Liver (tissue), 9 donors: ENCODE data around the gene DOCK1. TPM values are rescaled to one million over a fixed set of nuclear protein-coding genes. Genes with fewer than 3 reads are reported as not detected.

Experiments used
- DNase-seq: peaks from one replicate; pipeline ENCODE4 v3.0.0-alpha.2; 2017; ENCODE audit warnings: low spot score
- H3K27ac ChIP-seq, 2 donors: one replicate each; pipeline ENCODE4 v1.7.0; 2013; ENCODE audit warnings: inconsistent platforms in 2 of 2, low read length in 2 of 2, control low read depth in 1 of 2, low read depth in 1 of 2, mild to moderate bottlenecking in 1 of 2
- H3K27me3 ChIP-seq, 4 donors: one replicate each; pipeline versions ENCODE4 v1.6.1 to v1.7.0; 2013; ENCODE audit warnings: low read length in 3 of 4, inconsistent platforms in 1 of 4, mild to moderate bottlenecking in 1 of 4, moderate library complexity in 1 of 4; ENCODE audit not compliant: control insufficient read depth in 4 of 4, insufficient read depth in 4 of 4
- H3K36me3 ChIP-seq, 4 donors: one replicate each; pipeline versions ENCODE4 v1.6.1 to v1.7.0; 2013; ENCODE audit warnings: low read length in 3 of 4, mild to moderate bottlenecking in 3 of 4, low read depth in 1 of 4, moderate library complexity in 1 of 4; ENCODE audit not compliant: control insufficient read depth in 4 of 4, insufficient read depth in 3 of 4
- H3K4me1 ChIP-seq, 4 donors: one replicate each; pipeline versions ENCODE4 v1.6.1 to v1.7.0; 2013; ENCODE audit warnings: low read length in 3 of 4, mild to moderate bottlenecking in 3 of 4, moderate library complexity in 1 of 4; ENCODE audit not compliant: control insufficient read depth in 4 of 4, insufficient read depth in 4 of 4
- H3K4me3 ChIP-seq, 3 donors: one replicate each; pipeline versions ENCODE4 v1.6.1 to v1.7.0; 2013; ENCODE audit warnings: low read length in 3 of 3, control low read depth in 1 of 3, low read depth in 1 of 3, mild to moderate bottlenecking in 1 of 3
- H3K9ac ChIP-seq, 2 donors: one replicate each; pipeline ENCODE4 v1.7.0; 2013; ENCODE audit warnings: low read length in 2 of 2, mild to moderate bottlenecking in 2 of 2, moderate library complexity in 2 of 2, control low read depth in 1 of 2, low read depth in 1 of 2
- H3K9me3 ChIP-seq, 4 donors: one replicate each; pipeline versions ENCODE4 v1.6.1 to v1.7.0; 2013; ENCODE audit warnings: low read length in 3 of 4; ENCODE audit not compliant: control insufficient read depth in 4 of 4
- EGR1 ChIP-seq, 2 donors: IDR thresholded peaks; 2 replicates each; pipeline ENCODE4 v1.6.1; 2016 to 2018; ENCODE audit warnings: antibody characterized with exemption in 2 of 2, low read depth in 2 of 2
- FOXA1 ChIP-seq: IDR thresholded peaks from 2 replicates; pipeline ENCODE4 v1.6.1; 2016; ENCODE audit warnings: antibody characterized with exemption
- GABPA ChIP-seq, 2 donors: IDR thresholded peaks in 1 of 2; conservative IDR thresholded peaks in 1 of 2; 2 replicates each; pipeline ENCODE4 v1.6.1; 2016; ENCODE audit warnings: antibody characterized with exemption in 2 of 2, mild to moderate bottlenecking in 1 of 2, moderate library complexity in 1 of 2
- HNF4A ChIP-seq, 2 donors: conservative IDR thresholded peaks; 2 replicates each; pipeline ENCODE4 v1.6.1; 2016; ENCODE audit warnings: antibody characterized with exemption in 2 of 2, mild to moderate bottlenecking in 2 of 2
- HNF4G ChIP-seq: IDR thresholded peaks from 2 replicates; pipeline ENCODE4 v1.6.1; 2016; ENCODE audit warnings: antibody characterized with exemption
- JUND ChIP-seq, 2 donors: IDR thresholded peaks; 2 replicates each; pipeline ENCODE4 v1.6.1; 2016; ENCODE audit warnings: antibody characterized with exemption in 2 of 2
- NR2F2 ChIP-seq: IDR thresholded peaks from 2 replicates; pipeline ENCODE4 v1.6.1; 2016; ENCODE audit warnings: antibody characterized with exemption
- RAD21 ChIP-seq, 2 donors: IDR thresholded peaks; 2 replicates each; pipeline ENCODE4 v1.6.1; 2016; ENCODE audit warnings: antibody characterized with exemption in 2 of 2, mild to moderate bottlenecking in 2 of 2
- SP1 ChIP-seq: IDR thresholded peaks from 2 replicates; pipeline ENCODE4 v1.6.1; 2018; ENCODE audit warnings: antibody characterized with exemption, mild to moderate bottlenecking
- YY1 ChIP-seq: IDR thresholded peaks from 2 replicates; pipeline ENCODE4 v1.6.1; 2016; ENCODE audit warnings: antibody characterized with exemption, mild to moderate bottlenecking
- WGBS: extraction: QIAGEN DNeasy Blood & Tissue Kit; methylation state at CpG from one replicate; pipeline ENCODE4 v1.1.7; 2013; 5-methylcytosine and 5-hydroxymethylcytosine counted together
- polyA plus RNA-seq, 2 donors: library from polyadenylated mRNA; stranded (reverse) in 1 of 2; unstranded in 1 of 2; fragments of 200-250 nt in 1 of 2; fragments of >200 nt in 1 of 2; fragmentation: Nextera tagmentation in 1 of 2; extraction: Ambion mirVana in 1 of 2; gene quantifications; one replicate each; pipeline versions ENCODE4 v1.2.1 to v1.2.3, GENCODE V29; 2013 to 2015
- total RNA-seq, 2 donors: library from RNA; depleted of rRNA; stranded (reverse); fragments of >200 nt; gene quantifications; one replicate each; pipeline ENCODE4 v1.2.3, GENCODE V29; 2014
- TF ChIP-seq, protein P1 (sequence below): IDR thresholded peaks from 2 replicates; pipeline ENCODE4 v1.6.1; 2016; ENCODE audit warnings: antibody characterized with exemption, mild to moderate bottlenecking
- TF ChIP-seq, protein P2 (sequence below): IDR thresholded peaks from 2 replicates; pipeline ENCODE4 v1.6.1; 2016; ENCODE audit warnings: antibody characterized with exemption
- TF ChIP-seq, protein P3 (sequence below): IDR thresholded peaks from 2 replicates; pipeline ENCODE4 v1.6.1; 2016; ENCODE audit warnings: antibody characterized with exemption
- TF ChIP-seq, protein P4 (sequence below): IDR thresholded peaks from 2 replicates; pipeline ENCODE4 v1.6.1; 2016; ENCODE audit warnings: antibody characterized with exemption
- donor health status: healthy.
- donor health status: healthy.
- donor health status: healthy.
- donor health status: healthy.
- donor health status: healthy.

The DOCK1 gene
- total and polyA plus RNA-seq, 4 donors: 3.8 to 28.8 (median 9.1) TPM

DNA sequence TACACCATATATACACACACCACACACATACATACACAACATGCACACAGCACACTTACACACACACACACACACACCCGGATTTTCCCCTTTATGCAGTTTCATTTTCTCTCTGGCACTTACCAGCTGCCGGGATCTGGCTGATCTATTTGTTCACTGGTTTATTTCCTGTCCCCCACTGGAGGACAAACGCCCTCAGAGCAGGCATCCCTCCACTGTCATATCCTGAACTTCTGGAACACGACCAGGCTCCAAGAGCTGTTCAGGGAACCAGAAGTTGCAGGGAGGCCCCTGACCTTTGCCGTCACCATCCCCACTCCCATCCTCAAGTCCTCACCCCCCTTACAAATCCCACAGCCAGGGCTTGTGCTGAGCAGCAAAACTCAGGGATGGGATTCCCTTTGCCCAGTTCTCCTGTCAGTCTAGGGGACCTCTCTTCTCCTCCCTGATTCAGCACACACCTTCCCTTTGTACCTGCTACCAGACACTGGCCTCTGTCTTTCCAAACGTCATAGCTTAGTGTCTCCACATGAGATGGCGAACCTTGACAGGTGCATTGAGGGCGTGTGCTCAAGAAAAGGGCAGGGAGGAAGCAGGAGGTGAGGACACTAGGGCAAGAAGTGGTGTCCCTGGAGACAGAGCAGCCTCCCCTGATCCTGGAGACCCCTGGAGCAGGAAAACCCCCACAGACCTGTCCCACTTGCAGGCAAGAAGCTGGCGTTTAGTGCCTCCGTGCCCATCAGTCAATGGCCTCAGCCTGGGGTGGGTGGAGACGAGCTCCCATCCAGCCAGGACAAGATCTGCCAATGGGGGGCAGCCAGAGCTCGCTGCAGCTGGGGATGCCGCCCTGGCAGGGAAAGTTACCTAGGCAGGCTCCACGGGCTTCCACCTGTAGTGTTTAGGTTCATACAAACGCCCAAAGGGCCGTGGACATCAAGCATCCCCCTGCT, 12.7 kb upstream of the DOCK1 start:
- H3K27me3 ChIP-seq: peaks cover 0 to 3% (median 0%) of the 10 kb centered on the region in 4 donors
- WGBS: 70% methylated on average over 16 of the region's 16 CpGs
- no peaks in the 10 kb centered on the region for H3K4me1 ChIP-seq
- H3K27ac ChIP-seq: no peak overlapping the region
- no peaks in the 10 kb centered on the region for H3K36me3 ChIP-seq
- TF ChIP-seq GABPA (IDR thresholded peaks at IDR 0.05 in 1 of 2, conservative IDR thresholded peaks at IDR 0.05 in 1 of 2) (no peak), RAD21 (IDR thresholded peaks at IDR 0.05) (no peak), EGR1 (IDR thresholded peaks at IDR 0.05; ENCODE audit: low read depth in 2 of 2) (no peak), JUND (IDR thresholded peaks at IDR 0.05) (no peak), NR2F2 (peak; percentile 21), YY1 (no peak)
- TF ChIP-seq, protein P1, sequence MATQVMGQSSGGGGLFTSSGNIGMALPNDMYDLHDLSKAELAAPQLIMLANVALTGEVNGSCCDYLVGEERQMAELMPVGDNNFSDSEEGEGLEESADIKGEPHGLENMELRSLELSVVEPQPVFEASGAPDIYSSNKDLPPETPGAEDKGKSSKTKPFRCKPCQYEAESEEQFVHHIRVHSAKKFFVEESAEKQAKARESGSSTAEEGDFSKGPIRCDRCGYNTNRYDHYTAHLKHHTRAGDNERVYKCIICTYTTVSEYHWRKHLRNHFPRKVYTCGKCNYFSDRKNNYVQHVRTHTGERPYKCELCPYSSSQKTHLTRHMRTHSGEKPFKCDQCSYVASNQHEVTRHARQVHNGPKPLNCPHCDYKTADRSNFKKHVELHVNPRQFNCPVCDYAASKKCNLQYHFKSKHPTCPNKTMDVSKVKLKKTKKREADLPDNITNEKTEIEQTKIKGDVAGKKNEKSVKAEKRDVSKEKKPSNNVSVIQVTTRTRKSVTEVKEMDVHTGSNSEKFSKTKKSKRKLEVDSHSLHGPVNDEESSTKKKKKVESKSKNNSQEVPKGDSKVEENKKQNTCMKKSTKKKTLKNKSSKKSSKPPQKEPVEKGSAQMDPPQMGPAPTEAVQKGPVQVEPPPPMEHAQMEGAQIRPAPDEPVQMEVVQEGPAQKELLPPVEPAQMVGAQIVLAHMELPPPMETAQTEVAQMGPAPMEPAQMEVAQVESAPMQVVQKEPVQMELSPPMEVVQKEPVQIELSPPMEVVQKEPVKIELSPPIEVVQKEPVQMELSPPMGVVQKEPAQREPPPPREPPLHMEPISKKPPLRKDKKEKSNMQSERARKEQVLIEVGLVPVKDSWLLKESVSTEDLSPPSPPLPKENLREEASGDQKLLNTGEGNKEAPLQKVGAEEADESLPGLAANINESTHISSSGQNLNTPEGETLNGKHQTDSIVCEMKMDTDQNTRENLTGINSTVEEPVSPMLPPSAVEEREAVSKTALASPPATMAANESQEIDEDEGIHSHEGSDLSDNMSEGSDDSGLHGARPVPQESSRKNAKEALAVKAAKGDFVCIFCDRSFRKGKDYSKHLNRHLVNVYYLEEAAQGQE: no peak
- TF ChIP-seq, protein P2, sequence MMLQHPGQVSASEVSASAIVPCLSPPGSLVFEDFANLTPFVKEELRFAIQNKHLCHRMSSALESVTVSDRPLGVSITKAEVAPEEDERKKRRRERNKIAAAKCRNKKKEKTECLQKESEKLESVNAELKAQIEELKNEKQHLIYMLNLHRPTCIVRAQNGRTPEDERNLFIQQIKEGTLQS: no peak
- H3K4me3 ChIP-seq: no peak overlapping the region
- no peaks in the 10 kb centered on the region for H3K9me3 ChIP-seq
- DNase-seq: no peak
- H3K9ac ChIP-seq: no peak overlapping the region

DNA sequence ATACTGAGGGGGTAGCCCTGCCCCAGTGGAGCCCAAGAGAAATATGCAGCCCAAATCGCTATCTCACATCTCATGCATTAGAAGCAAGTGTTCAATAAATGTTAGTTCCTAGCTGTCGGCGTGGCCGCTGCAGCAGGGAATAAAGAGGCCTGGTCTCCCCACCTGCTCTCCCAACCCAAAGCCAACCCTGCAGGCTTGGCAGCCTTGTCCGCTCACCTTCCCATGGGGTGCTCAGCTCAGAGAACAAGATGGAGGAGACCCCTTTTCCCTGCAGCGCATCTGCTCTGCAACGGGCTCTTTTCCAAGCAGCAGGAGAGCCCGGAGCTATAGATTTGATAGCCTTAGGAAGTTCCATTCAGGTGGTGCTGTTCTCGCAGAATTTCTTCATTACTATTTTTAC, 12.0 kb upstream of the DOCK1 start:
- Histone ChIP-seq H3K27ac (no peak overlapping the region), H3K4me3 (no peak overlapping the region), H3K4me1 (no peaks in the 10 kb centered on the region), H3K36me3 (no peaks in the 10 kb centered on the region), H3K27me3 (peaks cover 0 to 3% (median 0%) of the 10 kb centered on the region in 4 donors), H3K9me3 (peaks cover 0 to 3% (median 0%) of the 10 kb centered on the region in 4 donors), H3K9ac (no peak overlapping the region)
- 91% methylated on average over 9 of the region's 9 CpGs for WGBS
- TF ChIP-seq SP1 (no peak), FOXA1 (no peak), NR2F2 (no peak), HNF4A (conservative IDR thresholded peaks at IDR 0.05) (no peak), HNF4G (no peak)
- TF ChIP-seq, protein P3, sequence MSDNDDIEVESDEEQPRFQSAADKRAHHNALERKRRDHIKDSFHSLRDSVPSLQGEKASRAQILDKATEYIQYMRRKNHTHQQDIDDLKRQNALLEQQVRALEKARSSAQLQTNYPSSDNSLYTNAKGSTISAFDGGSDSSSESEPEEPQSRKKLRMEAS: no peak
- TF ChIP-seq, protein P4, sequence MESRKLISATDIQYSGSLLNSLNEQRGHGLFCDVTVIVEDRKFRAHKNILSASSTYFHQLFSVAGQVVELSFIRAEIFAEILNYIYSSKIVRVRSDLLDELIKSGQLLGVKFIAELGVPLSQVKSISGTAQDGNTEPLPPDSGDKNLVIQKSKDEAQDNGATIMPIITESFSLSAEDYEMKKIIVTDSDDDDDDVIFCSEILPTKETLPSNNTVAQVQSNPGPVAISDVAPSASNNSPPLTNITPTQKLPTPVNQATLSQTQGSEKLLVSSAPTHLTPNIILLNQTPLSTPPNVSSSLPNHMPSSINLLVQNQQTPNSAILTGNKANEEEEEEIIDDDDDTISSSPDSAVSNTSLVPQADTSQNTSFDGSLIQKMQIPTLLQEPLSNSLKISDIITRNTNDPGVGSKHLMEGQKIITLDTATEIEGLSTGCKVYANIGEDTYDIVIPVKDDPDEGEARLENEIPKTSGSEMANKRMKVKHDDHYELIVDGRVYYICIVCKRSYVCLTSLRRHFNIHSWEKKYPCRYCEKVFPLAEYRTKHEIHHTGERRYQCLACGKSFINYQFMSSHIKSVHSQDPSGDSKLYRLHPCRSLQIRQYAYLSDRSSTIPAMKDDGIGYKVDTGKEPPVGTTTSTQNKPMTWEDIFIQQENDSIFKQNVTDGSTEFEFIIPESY: no peak
- TF ChIP-seq, protein P1: no peak
- no peak for DNase-seq
